Putamen (tissue), 1 donor: ENCODE results near the gene TGFB1.
"Not testable (repeated sequence)": the region's sequence is repeated elsewhere in the genome, so short reads cannot be mapped to it uniquely, and the experiment has no call there.

Source experiments
- DNase-seq: peaks from one replicate; pipeline ENCODE4 v3.0.0-alpha.2; 2016; ENCODE audit warnings: low spot score

Gene TGFB1

DNA sequence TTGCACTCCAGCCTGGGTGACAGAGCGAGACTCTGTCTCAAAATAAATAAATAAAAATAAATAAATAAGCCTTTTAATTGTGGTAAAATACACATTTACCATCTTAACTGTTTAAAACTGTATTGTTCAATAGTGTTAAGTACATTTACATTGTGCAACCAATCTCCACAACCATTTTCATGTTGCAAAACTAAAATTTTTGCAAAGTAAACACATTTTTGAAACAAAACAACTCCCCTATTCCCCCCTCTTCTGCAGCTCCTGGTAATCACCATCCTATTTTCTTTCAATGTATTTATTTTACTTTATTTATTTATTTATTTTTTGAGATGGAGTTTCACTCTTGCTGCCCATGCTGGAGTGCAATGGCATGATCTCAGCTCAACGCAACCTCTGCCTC, 16.0 kb upstream of the TGFB1 start:
- DNase-seq: no peak

DNA sequence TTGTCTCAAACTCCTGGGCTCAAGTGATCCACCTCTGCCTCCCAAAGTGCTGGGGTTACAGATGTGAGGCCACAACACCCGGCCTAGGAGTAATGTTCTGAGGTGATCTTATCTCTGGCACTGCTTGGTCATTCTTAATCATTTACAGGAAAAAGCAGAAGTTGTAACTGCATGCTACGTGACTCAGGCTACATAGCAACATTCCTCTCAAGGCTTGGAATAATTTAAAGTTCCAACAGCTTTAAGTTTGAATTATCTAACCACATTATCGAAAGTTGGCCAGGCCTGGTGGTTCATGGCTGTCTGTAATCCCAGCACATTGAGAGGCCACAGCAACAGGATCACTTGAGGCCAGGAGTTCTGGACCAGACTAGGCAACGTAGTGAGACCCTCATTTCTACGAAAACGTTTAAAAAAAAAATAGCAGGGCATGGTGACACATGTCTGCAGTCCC, 14.2 kb upstream of the TGFB1 start:
- no peak for DNase-seq

GRCh38 chr19:41366089-41366488, 12.4 kb upstream of the TGFB1 start:
- no peak for DNase-seq

GRCh38 chr19:41364524-41365391, 11.0 kb upstream of the TGFB1 start:
- no peak for DNase-seq

GRCh38 chr19:41363753-41364523, 10.2 kb upstream of the TGFB1 start, which contains the start of gene B9D2:
TSS of gene B9D2 (minus strand) at chr19:41364149. CDS start at chr19:41363519, 630 bp downstream.
- peak; percentile 98 for DNase-seq

- no peak for DNase-seq
Observed at GRCh38 chr19:41363371-41363752, 9.6 kb upstream of the TGFB1 start.

- DNase-seq: no peak
Observed at GRCh38 chr19:41362143-41362847, 8.6 kb upstream of the TGFB1 start.

DNA sequence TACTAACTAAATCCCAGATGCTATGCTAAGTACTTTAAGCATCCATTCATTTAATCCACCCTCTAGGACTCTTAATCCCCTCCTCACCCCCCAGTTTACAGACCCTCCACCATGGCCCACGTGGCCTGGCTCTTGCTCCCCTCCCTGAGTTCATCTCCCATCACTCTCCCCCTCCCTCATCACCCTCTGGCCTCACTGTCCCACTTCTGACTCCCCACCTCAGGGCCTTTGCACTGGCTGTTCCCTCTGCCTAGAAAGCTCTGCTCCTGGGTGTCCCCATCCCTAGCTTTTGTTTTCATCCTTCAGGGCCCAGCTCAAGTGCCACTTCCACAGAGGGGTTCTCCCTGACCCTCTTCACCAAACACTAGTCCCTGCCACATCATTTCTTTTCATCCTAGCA, 6.0 kb upstream of the TGFB1 start:
- DNase-seq: no peak

DNA sequence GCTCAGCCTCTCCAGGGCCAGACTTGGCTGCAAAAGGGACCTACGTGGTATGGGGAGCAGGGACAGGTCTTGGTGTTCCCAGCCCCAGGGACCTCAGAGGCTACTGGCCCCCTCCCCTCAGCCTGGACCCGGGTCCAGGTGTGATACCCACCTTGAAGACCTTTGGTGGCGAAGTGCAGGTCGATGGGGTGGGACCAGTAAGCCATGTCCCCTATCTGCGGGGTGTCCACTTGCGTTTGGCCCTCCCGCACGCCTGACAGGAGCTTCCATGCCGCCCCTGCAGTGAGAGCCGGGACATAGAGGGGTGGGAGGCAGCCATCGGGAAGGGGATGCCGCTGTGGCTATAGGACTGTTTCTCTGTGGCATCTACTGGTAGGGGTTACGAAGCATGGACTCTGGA, 4.0 kb upstream of the TGFB1 start:
- DNase-seq: no peak

DNA sequence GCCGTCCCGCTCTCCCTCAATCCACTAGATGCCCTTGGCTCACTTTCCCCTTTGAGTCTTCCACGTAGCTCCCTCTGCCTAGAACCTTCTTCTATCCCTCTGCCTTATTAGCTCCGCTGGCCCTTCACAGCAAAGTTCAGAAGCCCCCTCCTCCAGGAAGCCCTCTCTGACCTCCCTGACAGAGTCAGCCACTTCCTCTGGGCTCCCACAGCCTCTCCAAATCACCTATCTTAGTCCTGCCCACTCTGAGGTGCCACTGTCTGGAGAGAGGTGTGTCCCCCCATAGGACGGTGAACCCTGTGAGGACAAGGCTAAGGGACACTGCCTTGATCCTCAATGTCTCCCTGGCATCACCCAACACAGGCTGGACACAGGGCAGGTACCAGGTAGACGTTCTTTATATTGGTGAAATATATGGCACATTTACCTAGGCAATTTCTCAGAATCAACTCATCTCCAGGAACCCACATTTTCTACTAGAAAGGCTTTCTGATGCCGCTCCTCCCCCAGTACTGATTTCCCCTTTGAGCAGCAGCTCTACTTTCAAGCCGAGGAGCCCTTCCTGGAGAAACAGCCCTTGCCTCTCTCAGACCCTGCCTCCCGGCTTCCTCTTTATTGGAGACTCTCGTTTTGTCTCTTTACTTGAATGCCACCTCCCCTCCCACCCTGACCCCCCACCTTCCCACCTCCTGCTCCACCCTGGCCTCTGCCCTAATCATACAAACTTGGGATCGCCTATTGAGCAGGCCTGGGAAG, 3.4 kb upstream of the TGFB1 start:
- DNase-seq: no peak

DNA sequence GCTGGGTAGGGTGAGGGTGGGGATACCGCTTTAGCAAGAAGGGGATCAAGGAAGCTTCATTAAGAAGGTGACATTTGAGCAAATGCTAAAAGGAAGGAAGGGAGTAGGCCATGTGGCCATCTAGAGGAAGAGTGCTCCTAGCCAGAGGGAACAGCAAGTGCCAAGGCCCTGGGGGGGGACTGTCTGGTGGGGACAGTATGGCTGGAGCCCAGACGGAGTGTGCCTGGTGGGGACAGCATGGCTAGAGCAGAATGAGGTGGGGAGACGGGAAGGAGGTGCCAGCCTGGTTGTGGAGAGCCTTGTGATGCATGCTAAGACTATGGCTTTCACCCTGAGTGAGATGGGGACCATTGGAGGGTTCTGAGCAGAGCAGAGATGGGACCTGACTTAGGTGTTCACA, 2.1 kb upstream of the TGFB1 start:
- DNase-seq: no peak

DNA sequence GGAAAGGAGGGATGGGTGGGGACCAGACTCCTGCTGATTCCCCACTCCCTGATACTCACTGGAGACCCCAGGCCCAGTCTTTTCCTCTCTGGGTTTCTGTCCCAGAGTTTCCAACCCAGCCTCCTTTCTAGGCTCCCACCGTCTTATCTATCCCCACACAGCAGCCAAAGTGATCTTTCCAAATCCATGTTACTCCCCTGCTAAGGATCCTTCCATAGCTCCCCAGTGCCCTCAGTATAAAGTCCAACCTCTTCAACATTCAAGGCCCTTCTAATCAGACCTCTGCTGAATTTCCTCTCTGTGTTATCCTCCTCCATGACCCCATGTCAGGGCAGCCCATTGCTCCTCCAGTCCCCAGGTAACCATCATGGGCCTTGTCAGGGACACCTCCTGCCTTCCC, 1.3 kb upstream of the TGFB1 start:
- no peak for DNase-seq

- no peak for DNase-seq
Observed at GRCh38 chr19:41354343-41354953, 726 bp upstream of the TGFB1 start.

GRCh38 chr19:41352609-41353465, 885 bp downstream of the TGFB1 start:
- no peak for DNase-seq

GRCh38 chr19:41352279-41352608, 1.5 kb downstream of the TGFB1 start:
- DNase-seq: no peak

GRCh38 chr19:41351339-41352245, 2.1 kb downstream of the TGFB1 start:
- DNase-seq: peak; percentile 32

- no peak for DNase-seq
Observed at GRCh38 chr19:41350735-41351338, 2.9 kb downstream of the TGFB1 start.

DNA sequence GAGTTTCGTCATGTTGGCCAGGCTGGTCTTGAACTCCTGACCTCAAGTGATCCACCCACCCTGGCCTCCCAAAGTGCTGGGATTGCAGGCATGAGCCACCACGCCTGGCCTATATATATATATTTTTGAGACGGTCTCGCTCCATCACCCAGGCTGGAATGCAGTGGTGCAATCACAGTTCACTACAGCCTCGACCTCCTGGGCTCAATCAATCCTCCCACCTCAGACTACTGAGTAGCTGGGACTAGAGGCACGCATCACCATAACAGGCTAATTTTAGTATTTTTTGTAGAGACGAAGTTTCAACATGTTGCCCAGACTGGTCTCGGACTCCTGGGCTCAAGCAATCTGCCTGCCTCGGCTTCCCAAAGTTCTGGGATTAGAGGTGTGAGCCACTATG, 6.8 kb downstream of the TGFB1 start:
- DNase-seq: not testable (repeated sequence)

GRCh38 chr19:41344162-41344561, 9.6 kb downstream of the TGFB1 start:
- DNase-seq: no peak
